Endothelial cell of umbilical vein (primary cell): ENCODE data around the gene MORC2. TPM values are rescaled to one million over a fixed set of nuclear protein-coding genes. Genes with fewer than 3 reads are reported as not detected.

Experiments
- BruUV-seq: library from RNA; stranded (reverse); fragments of 400-500 nt; replicated peaks from 2 replicates; lab custom pipeline; 2021; lab: Mats Ljungman, UMichigan
- CTCF ChIA-PET: fragments of 300-600, 350-600 bp; sonication (Branson Sonifier 250); formaldehyde crosslinking; loops from one replicate; lab custom pipeline; 2021; ENCODE audit warnings: antibody characterized with exemption, inconsistent platforms; lab: Charles Lee
- POLR2A ChIA-PET: fragments of 300-600, 350-600 bp; sonication (Branson Sonifier 250); formaldehyde crosslinking; loops from one replicate; lab custom pipeline; 2021; ENCODE audit warnings: antibody characterized with exemption, inconsistent platforms; lab: Charles Lee
- DNase-seq: peaks from one replicate; pipeline ENCODE4 v3.0.0-alpha.2; 2011; ENCODE audit warnings: low read depth, low spot score
- FAIRE-seq: peaks from 2 replicates; lab custom pipeline; 2011; peaks lifted over from hg19 to GRCh38; lab: Jason Lieb, UNC
- H2AFZ ChIP-seq: 2 replicates; pipeline ENCODE4 v1.6.0; 2012; ENCODE audit warnings: low read depth, low read length, control low read depth, inconsistent platforms
- H3K27ac ChIP-seq: 2 replicates; pipeline ENCODE4 v1.5.1; 2011; ENCODE audit warnings: low read depth, mild to moderate bottlenecking, control low read depth, low read length, moderate library complexity; ENCODE audit not compliant: insufficient read depth
- H3K27me3 ChIP-seq, 2 experiments: 2 replicates each; pipeline versions ENCODE4 v1.6.0 to v1.6.1; 2011; ENCODE audit warnings: low read length in 2 of 2, mixed read lengths in 1 of 2; ENCODE audit not compliant: control insufficient read depth in 2 of 2, insufficient read depth in 2 of 2
- H3K36me3 ChIP-seq, 2 experiments: 2 replicates in 1 of 2; 3 replicates in 1 of 2; pipeline ENCODE4 v1.5.1; 2011; ENCODE audit warnings: low read length in 2 of 2, mild to moderate bottlenecking in 1 of 2, moderate library complexity in 1 of 2; ENCODE audit not compliant: control insufficient read depth in 2 of 2, insufficient read depth in 2 of 2; ENCODE audit errors: extremely low read depth in 1 of 2
- H3K4me1 ChIP-seq: 3 replicates; pipeline ENCODE4 v1.5.1; 2011; ENCODE audit warnings: mild to moderate bottlenecking, low read length; ENCODE audit not compliant: control insufficient read depth, insufficient read depth; ENCODE audit errors: extremely low read depth
- H3K4me2 ChIP-seq: 2 replicates; pipeline ENCODE4 v1.6.1; 2011; ENCODE audit warnings: low read length, control low read depth, mixed read lengths; ENCODE audit not compliant: insufficient read depth
- H3K4me3 ChIP-seq, 3 experiments: fragments of 200-600 bp in 1 of 3; sonication (generic), shearing (Covaris generic) in 1 of 3; replicated peaks in 1 of 3; 2 replicates each; pipeline ENCODE4 v1.5.1; 2011 to 2016; ENCODE audit warnings: control low read depth in 3 of 3, low read length in 3 of 3, mild to moderate bottlenecking in 2 of 3, inconsistent platforms in 1 of 3, low read depth in 1 of 3, moderate library complexity in 1 of 3; ENCODE audit not compliant: insufficient read depth in 1 of 3
- H3K79me2 ChIP-seq: 2 replicates; pipeline ENCODE4 v1.6.0; 2012; ENCODE audit warnings: low read length, inconsistent platforms; ENCODE audit not compliant: control insufficient read depth, insufficient read depth
- H3K9ac ChIP-seq: replicated peaks from 2 replicates; pipeline ENCODE3; 2011; ENCODE audit warnings: low read length, control low read depth; ENCODE audit not compliant: insufficient read depth; ENCODE audit errors: extremely low read depth
- H3K9me1 ChIP-seq: replicated peaks from 3 replicates; pipeline ENCODE4 v1.6.0; 2011; ENCODE audit warnings: mild to moderate bottlenecking, low read length; ENCODE audit not compliant: control insufficient read depth, insufficient read depth; ENCODE audit errors: extremely low read depth
- H3K9me3 ChIP-seq: replicated peaks from 2 replicates; pipeline ENCODE4 v1.5.1; 2012; ENCODE audit warnings: low read length, inconsistent platforms; ENCODE audit not compliant: control insufficient read depth, insufficient read depth
- H4K20me1 ChIP-seq: replicated peaks from 2 replicates; pipeline ENCODE3; 2011; ENCODE audit warnings: mild to moderate bottlenecking, low read length; ENCODE audit not compliant: control insufficient read depth, insufficient read depth; ENCODE audit errors: extremely low read depth
- EZH2 ChIP-seq: IDR thresholded peaks from 2 replicates; pipeline ENCODE4 v1.6.1; 2012; ENCODE audit warnings: borderline replicate concordance, low read depth, mild to moderate bottlenecking, moderate library complexity, low read length, inconsistent platforms; ENCODE audit not compliant: severe bottlenecking
- FOS ChIP-seq: IDR thresholded peaks from 2 replicates; pipeline ENCODE4 v1.6.1; 2011; ENCODE audit warnings: mild to moderate bottlenecking, low read length, moderate library complexity, borderline replicate concordance; ENCODE audit not compliant: insufficient read depth
- GATA2 ChIP-seq: IDR thresholded peaks from 2 replicates; pipeline ENCODE4 v1.7.0; 2011; ENCODE audit warnings: low read depth, mild to moderate bottlenecking, moderate library complexity, mixed read lengths, low read length; ENCODE audit not compliant: insufficient read length, insufficient read depth
- JUN ChIP-seq: IDR thresholded peaks from 2 replicates; pipeline ENCODE4 v1.6.1; 2011; ENCODE audit warnings: borderline replicate concordance, low read depth; ENCODE audit not compliant: insufficient read length, insufficient read depth
- MAX ChIP-seq: IDR thresholded peaks from 2 replicates; pipeline ENCODE4 v1.6.1; 2011; ENCODE audit not compliant: insufficient read depth, insufficient read length
- MYC ChIP-seq: IDR thresholded peaks from one replicate; pipeline ENCODE4 v1.6.1; 2011; ENCODE audit warnings: mild to moderate bottlenecking, low read depth, low read length
- POLR2A ChIP-seq: IDR thresholded peaks from 2 replicates; pipeline ENCODE4 v1.6.1; 2012; ENCODE audit warnings: low read depth, mild to moderate bottlenecking, control low read depth, low read length
- POLR2AphosphoS5 ChIP-seq: IDR thresholded peaks from 2 replicates; pipeline ENCODE4 v1.6.1; 2012; ENCODE audit warnings: low read depth, mild to moderate bottlenecking, control low read depth, low read length, moderate library complexity; ENCODE audit not compliant: insufficient read depth
- dilution Hi-C: fragments of 300-500 bp; cut with MboI; formaldehyde crosslinking; loops from one replicate; pipeline ENCODE4 v1.15.0; 2019; ENCODE audit warnings: low sequenced_read_pairs; ENCODE audit not compliant: extremely low pct_ligation_motif_present
- intact Hi-C: fragments of 100-400 bp; cut with micrococcal nuclease; formaldehyde crosslinking; loops from one replicate; pipeline ENCODE4 v1.10.0; 2022
- polyA plus RNA-seq, 4 experiments: library from polyadenylated mRNA; depleted of rRNA in 3 of 4; stranded (reverse) in 3 of 4; unstranded in 1 of 4; fragments of >200 nt; gene quantifications; 2 replicates each; pipeline versions ENCODE4 v1.2.1 to v1.2.3, GENCODE V29; 2011 to 2012; ENCODE audit warnings: missing spikeins in 1 of 4
- total RNA-seq: library from RNA; stranded (reverse); gene quantifications from 2 replicates; pipeline ENCODE4 v1.2.3, GENCODE V29; 2021
- TF ChIP-seq, protein P1 (sequence below), 2 donors: IDR thresholded peaks; 1 replicate in 1 of 2; 2 replicates in 1 of 2; pipeline ENCODE4 v1.5.1; 2011; ENCODE audit warnings: low read length in 2 of 2, mild to moderate bottlenecking in 2 of 2, moderate library complexity in 2 of 2, control low read depth in 1 of 2, inconsistent platforms in 1 of 2, low read depth in 1 of 2; ENCODE audit not compliant: insufficient read depth in 1 of 2; ENCODE audit errors: extremely low read depth in 1 of 2

MORC2 gene
- total and polyA plus RNA-seq, 2 donors (not counting 3 experiments of a cell fraction or from before 2014, with no cell fraction given) = 11.6 to 34.7 TPM

DNA sequence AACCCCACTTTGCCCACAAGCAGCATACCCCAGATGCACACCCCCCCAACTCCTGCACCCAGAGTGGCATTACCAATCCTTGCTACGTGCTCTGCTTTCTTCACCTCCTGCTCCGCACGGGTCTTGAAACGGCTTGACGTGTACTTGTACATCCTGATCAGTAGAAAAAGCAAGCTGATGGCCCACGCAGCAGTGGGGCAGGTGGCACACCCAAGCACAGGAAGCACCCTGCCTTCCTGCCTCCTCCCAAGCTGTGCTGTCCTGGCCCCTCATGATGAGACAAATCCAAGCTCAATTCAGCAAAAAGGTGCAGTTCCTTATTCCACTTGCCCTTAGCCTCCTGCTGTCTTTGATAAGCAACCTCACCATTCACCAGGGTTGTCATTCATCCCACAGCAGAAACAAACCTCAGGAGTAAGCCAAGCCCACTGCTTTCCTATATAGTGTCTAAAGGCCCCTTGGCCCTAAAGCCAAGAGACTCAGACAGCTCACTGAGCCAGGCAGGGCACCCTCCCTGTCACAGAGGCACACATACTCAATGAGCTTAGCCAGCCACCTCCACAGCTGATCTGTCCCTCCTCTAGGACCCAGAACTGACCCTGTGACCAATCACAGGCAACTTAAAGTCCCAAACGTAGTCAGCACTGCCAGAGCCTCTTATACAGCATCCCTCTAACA, 27.8 kb downstream of the MORC2 start:
- H3K27ac ChIP-seq = no peak overlapping the region
- BruUV-seq = no TSS peak
- dilution Hi-C loops (no loop called here), intact Hi-C loops (no loop called here)
- no peak overlapping the region for H3K4me3 ChIP-seq
- no peak for DNase-seq
- H3K9me1 ChIP-seq = no peaks in the 10 kb centered on the region
- H2AFZ ChIP-seq = no peak overlapping the region
- no peak for FAIRE-seq
- no peaks in the 10 kb centered on the region for H3K9me3 ChIP-seq
- CTCF ChIA-PET = interaction anchor here (2.5 kb wide), 1 partner anchor 144 kb away, joined by 13 read pairs; no protein-coding TSS in a partner anchor
- H3K36me3 ChIP-seq = peaks cover 23 to 64% of the 10 kb centered on the region in 2 experiments
- no peaks in the 10 kb centered on the region for H4K20me1 ChIP-seq
- no peaks in the 10 kb centered on the region for H3K27me3 ChIP-seq
- no peaks in the 10 kb centered on the region for H3K79me2 ChIP-seq
- no peak overlapping the region for H3K4me2 ChIP-seq
- H3K9ac ChIP-seq = no peak overlapping the region
- no peaks in the 10 kb centered on the region for H3K4me1 ChIP-seq
- no peak for TF ChIP-seq POLR2AphosphoS5
- TF ChIP-seq MAX = no peak
- no peak for TF ChIP-seq JUN
- no peak for TF ChIP-seq MYC
- no peak for TF ChIP-seq FOS
- TF ChIP-seq, protein P1, sequence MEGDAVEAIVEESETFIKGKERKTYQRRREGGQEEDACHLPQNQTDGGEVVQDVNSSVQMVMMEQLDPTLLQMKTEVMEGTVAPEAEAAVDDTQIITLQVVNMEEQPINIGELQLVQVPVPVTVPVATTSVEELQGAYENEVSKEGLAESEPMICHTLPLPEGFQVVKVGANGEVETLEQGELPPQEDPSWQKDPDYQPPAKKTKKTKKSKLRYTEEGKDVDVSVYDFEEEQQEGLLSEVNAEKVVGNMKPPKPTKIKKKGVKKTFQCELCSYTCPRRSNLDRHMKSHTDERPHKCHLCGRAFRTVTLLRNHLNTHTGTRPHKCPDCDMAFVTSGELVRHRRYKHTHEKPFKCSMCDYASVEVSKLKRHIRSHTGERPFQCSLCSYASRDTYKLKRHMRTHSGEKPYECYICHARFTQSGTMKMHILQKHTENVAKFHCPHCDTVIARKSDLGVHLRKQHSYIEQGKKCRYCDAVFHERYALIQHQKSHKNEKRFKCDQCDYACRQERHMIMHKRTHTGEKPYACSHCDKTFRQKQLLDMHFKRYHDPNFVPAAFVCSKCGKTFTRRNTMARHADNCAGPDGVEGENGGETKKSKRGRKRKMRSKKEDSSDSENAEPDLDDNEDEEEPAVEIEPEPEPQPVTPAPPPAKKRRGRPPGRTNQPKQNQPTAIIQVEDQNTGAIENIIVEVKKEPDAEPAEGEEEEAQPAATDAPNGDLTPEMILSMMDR (IDR thresholded peaks at IDR 0.05; ENCODE audit: extremely low read depth in 1 of 2, insufficient read depth in 1 of 2, low read depth in 1 of 2, low read length in 2 of 2) = no peak
- no peak for TF ChIP-seq GATA2
- no peak for TF ChIP-seq POLR2A
- no peak for TF ChIP-seq EZH2
- POLR2A ChIA-PET = interaction anchor here (0.6 kb wide), 2 partner anchors 19 to 143 kb away, joined by 3 read pairs; no protein-coding TSS in a partner anchor
